IgD-negative memory B cell (primary cell): ENCODE measurements around the gene CDCP2. TPM values are rescaled to one million over a fixed set of nuclear protein-coding genes. Genes with fewer than 3 reads are reported as not detected.
A peak's percentile ranks its signal among the peaks of the same experiment; 100 is the strongest.
"Not testable (repeated sequence)": the region's sequence is repeated elsewhere in the genome, so short reads cannot be mapped to it uniquely, and the experiment has no call there.

ENCODE experiments used
- H3K27ac Mint-ChIP-seq, 3 donors: one replicate each; pipeline ENCODE4 v1.8.0; 2020 to 2022; ENCODE audit warnings: mild to moderate bottlenecking in 3 of 3, mixed read lengths in 3 of 3, moderate library complexity in 1 of 3
- H3K27me3 Mint-ChIP-seq: one replicate; pipeline ENCODE4 v1.8.0; 2021; ENCODE audit warnings: mixed read lengths
- H3K36me3 Mint-ChIP-seq: one replicate; pipeline ENCODE4 v1.8.0; 2020; ENCODE audit warnings: mild to moderate bottlenecking, mixed read lengths
- H3K4me1 Mint-ChIP-seq, 3 donors: one replicate each; pipeline ENCODE4 v1.8.0; 2020 to 2022; ENCODE audit warnings: mixed read lengths in 3 of 3, mild to moderate bottlenecking in 1 of 3
- H3K4me3 Mint-ChIP-seq, 4 donors: one replicate each; pipeline ENCODE4 v1.8.0; 2020 to 2022; ENCODE audit warnings: mild to moderate bottlenecking in 4 of 4, mixed read lengths in 4 of 4, moderate library complexity in 3 of 4
- H3K9me3 Mint-ChIP-seq, 3 donors: one replicate each; pipeline ENCODE4 v1.8.0; 2020 to 2021; ENCODE audit warnings: mixed read lengths in 3 of 3, mild to moderate bottlenecking in 1 of 3
- polyA plus RNA-seq: library from polyadenylated mRNA; unstranded; fragments of 300-500 nt; fragmentation: Illumina TruSeq; gene quantifications from one replicate; pipeline ENCODE4 v1.2.3, GENCODE V29; 2021

CDCP2 gene
- polyA plus RNA-seq, 1 donor from 2014 or later, result not detected

GRCh38 chr1:54173681-54174080 lies 20.9 kb upstream of the CDCP2 start:
- H3K9me3 Mint-ChIP-seq, result no peaks in the 10 kb centered on the region
- H3K4me3 Mint-ChIP-seq, result no peak overlapping the region
- peaks cover 10% of the 10 kb centered on the region for H3K36me3 Mint-ChIP-seq
- H3K27ac Mint-ChIP-seq, result no peak overlapping the region
- no peaks in the 10 kb centered on the region for H3K27me3 Mint-ChIP-seq
- no peaks in the 10 kb centered on the region for H3K4me1 Mint-ChIP-seq

- H3K4me3 Mint-ChIP-seq, result no peak overlapping the region
- no peak overlapping the region for H3K27ac Mint-ChIP-seq
Observed at GRCh38 chr1:54172614-54173599, 20.1 kb upstream of the CDCP2 start.

GRCh38 chr1:54171606-54172005 lies 18.8 kb upstream of the CDCP2 start:
- no peak overlapping the region for H3K27ac Mint-ChIP-seq

More at GRCh38 chr1:54172614-54173599, 20.1 kb upstream of the CDCP2 start:
- Mint-ChIP-seq H3K36me3 (peaks cover 10% of the 10 kb centered on the region), H3K9me3 (no peaks in the 10 kb centered on the region), H3K4me1 (no peaks in the 10 kb centered on the region), H3K27me3 (no peaks in the 10 kb centered on the region)

DNA sequence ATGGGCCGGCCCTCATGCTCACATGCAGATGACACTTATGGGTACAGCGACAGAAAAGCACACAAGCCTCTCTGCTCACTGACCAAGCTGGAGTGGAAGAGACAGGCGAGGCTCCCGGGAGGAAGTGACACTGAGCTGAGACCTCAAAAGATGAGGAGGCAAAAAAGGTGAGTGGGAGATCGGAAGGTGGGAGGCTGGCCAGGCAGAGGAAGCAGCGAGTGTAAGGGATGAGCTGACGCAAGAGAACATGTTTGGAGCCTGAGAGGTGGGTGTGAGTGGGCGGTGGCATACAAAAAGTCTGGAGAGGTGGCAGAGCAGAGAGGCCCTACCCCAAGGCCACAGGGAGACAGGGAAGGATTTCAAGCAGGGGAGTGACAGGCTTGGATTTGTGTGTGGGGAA lies 18.2 kb upstream of the CDCP2 start:
- H3K27ac Mint-ChIP-seq, result no peak overlapping the region
- peak overlapping the region in 1 of 4 donors; percentile 29 for H3K4me3 Mint-ChIP-seq
- H3K27me3 Mint-ChIP-seq, result no peaks in the 10 kb centered on the region
- H3K36me3 Mint-ChIP-seq, result peaks cover 10% of the 10 kb centered on the region
- no peaks in the 10 kb centered on the region for H3K4me1 Mint-ChIP-seq
- no peaks in the 10 kb centered on the region for H3K9me3 Mint-ChIP-seq

More at GRCh38 chr1:54171606-54172005, 18.8 kb upstream of the CDCP2 start:
- Mint-ChIP-seq H3K36me3 (peaks cover 10% of the 10 kb centered on the region), H3K4me3 (no peak overlapping the region), H3K9me3 (no peaks in the 10 kb centered on the region), H3K27me3 (no peaks in the 10 kb centered on the region), H3K4me1 (no peaks in the 10 kb centered on the region)

DNA sequence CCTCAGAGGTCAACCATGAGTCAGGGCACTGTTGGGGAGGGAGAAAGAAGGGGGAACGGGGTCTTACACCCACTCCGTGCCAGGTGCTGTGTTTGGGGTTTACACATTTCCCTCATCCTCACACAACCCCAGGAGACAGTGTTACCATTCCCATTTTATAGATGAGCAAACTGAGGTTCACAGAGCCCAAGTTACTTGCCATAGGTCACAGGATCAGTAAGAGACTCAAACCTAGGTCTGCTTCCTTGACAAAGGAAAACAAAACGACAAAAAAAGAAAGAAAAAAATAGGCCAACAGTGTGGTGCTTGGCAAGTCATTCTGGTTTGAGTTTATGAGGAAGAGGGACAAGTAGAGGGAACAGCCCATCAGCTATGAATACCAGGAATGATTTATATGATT lies 16.3 kb upstream of the CDCP2 start:
- Mint-ChIP-seq H3K9me3 (no peaks in the 10 kb centered on the region), H3K4me3 (no peak overlapping the region), H3K4me1 (no peaks in the 10 kb centered on the region), H3K27ac (no peak overlapping the region), H3K36me3 (peaks cover 7% of the 10 kb centered on the region), H3K27me3 (no peaks in the 10 kb centered on the region)

GRCh38 chr1:54168206-54168965 lies 15.6 kb upstream of the CDCP2 start:
- Mint-ChIP-seq H3K27me3 (no peaks in the 10 kb centered on the region), H3K36me3 (peaks cover 7% of the 10 kb centered on the region), H3K9me3 (no peaks in the 10 kb centered on the region), H3K4me1 (no peaks in the 10 kb centered on the region), H3K4me3 (no peak overlapping the region), H3K27ac (no peak overlapping the region)

- Mint-ChIP-seq H3K36me3 (peaks cover 7% of the 10 kb centered on the region), H3K27me3 (no peaks in the 10 kb centered on the region), H3K4me3 (no peak overlapping the region), H3K27ac (no peak overlapping the region), H3K4me1 (no peaks in the 10 kb centered on the region), H3K9me3 (no peaks in the 10 kb centered on the region)
Observed at GRCh38 chr1:54167422-54168139, 14.8 kb upstream of the CDCP2 start.

DNA sequence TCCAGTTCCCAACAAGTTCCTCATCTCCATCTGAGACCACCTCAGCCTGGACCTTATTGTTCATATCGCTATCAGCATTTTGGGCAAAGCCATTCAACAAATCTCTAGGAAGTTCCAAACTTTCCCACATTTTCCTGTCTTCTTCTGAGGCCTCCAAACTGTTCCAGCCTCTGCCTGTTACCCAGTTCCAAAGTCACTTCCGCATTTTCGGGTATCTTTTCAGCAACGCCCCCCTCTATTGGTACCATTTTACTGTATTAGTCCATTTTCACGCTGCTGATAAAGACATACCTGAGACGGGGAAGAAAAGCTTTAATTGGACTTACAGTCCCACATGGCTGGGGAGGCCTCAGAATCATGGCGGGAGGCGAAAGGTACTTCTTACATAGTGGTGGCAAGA lies 13.6 kb upstream of the CDCP2 start:
- H3K36me3 Mint-ChIP-seq, H3K27me3 Mint-ChIP-seq, H3K4me3 Mint-ChIP-seq, H3K9me3 Mint-ChIP-seq, H3K4me1 Mint-ChIP-seq, H3K27ac Mint-ChIP-seq: not testable (repeated sequence)

GRCh38 chr1:54165146-54165545 lies 12.3 kb upstream of the CDCP2 start:
- Mint-ChIP-seq H3K27ac (no peak overlapping the region), H3K4me1 (no peaks in the 10 kb centered on the region), H3K4me3 (no peak overlapping the region), H3K9me3 (no peaks in the 10 kb centered on the region), H3K36me3 (peaks cover 4% of the 10 kb centered on the region), H3K27me3 (no peaks in the 10 kb centered on the region)

DNA sequence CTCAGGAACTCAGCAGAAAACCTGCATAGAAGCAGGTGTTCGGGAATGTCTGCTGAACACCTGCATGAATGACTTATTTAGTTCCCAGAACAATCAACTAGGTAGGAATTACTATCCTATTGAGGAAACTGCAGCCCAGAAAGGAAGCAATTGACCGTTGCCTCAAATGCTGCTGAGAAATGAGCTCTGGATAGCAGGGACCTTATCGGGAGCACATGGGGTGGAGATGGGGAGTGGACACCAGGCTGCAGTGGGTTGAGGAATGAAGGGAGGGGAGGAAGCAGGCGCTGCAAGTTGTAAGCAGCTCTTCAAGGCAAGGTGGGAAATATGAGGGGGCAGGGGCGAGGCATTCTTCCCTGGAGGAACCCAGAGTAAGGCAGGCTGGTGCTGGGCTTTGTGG lies 10.8 kb upstream of the CDCP2 start:
- no peak overlapping the region for H3K27ac Mint-ChIP-seq
- no peak overlapping the region for H3K4me3 Mint-ChIP-seq
- no peaks in the 10 kb centered on the region for H3K9me3 Mint-ChIP-seq
- no peaks in the 10 kb centered on the region for H3K27me3 Mint-ChIP-seq
- H3K36me3 Mint-ChIP-seq, result peaks cover 4% of the 10 kb centered on the region
- no peaks in the 10 kb centered on the region for H3K4me1 Mint-ChIP-seq

DNA sequence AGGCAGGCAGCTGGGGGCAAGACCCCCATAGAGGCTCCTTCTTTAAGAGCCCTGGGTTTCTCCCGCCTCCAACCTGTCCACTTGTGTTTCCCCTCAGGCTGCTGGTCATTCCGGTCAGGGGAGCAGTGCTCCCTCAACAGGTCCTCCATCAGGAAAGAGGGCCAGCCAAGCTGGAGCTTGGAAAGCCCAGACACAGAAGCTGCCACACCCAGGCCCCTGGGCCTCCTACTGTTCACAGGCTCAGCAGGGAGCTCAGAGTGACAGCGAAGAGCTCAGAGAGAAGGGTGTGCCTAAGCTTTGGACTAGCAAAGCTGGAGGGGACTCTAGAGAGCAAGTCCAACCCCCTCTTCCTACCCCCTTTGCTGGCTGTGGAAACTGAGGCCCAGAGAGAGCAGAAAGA lies 10.3 kb upstream of the CDCP2 start:
- H3K9me3 Mint-ChIP-seq, result no peaks in the 10 kb centered on the region
- no peaks in the 10 kb centered on the region for H3K4me1 Mint-ChIP-seq
- H3K36me3 Mint-ChIP-seq, result peaks cover 2% of the 10 kb centered on the region
- H3K27me3 Mint-ChIP-seq, result no peaks in the 10 kb centered on the region
- no peak overlapping the region for H3K4me3 Mint-ChIP-seq
- no peak overlapping the region for H3K27ac Mint-ChIP-seq

DNA sequence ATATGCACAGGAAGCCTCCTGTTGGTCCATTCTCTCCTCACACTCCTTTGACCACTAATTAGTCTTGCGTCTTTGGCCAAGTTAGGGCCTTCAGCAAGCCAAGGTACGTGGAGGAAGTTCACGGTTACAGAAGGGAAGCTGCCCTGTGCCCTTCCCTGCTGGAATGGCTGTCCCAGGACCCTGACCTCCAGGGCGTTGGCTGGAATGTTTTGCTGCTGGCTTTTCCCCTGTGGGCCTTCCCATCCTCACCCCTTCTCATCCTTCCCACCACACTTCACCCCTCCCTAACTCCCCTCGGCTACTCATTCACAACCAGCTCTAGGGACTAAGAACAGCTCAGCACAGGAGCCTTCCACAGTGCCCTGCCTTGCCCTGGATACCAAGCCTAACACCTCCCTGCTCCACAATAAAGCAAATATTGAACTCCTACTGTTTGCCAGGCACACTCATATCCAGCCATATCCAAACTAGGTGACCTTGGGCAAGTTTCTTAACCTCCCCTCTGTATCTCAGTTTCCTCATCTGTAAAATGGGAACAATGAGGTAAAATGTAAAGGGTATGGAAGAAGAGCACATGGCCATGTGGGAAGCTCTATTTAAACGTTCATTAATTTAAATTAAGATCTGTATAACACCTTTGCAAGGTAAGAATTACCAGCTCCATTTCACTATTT lies 8.8 kb upstream of the CDCP2 start:
- H3K9me3 Mint-ChIP-seq, result no peaks in the 10 kb centered on the region
- H3K27me3 Mint-ChIP-seq, result no peaks in the 10 kb centered on the region
- no peaks in the 10 kb centered on the region for H3K4me1 Mint-ChIP-seq
- peak overlapping the region in 1 of 3 donors; percentile 6 for H3K27ac Mint-ChIP-seq
- H3K36me3 Mint-ChIP-seq, result peaks cover 2% of the 10 kb centered on the region
- no peak overlapping the region for H3K4me3 Mint-ChIP-seq

DNA sequence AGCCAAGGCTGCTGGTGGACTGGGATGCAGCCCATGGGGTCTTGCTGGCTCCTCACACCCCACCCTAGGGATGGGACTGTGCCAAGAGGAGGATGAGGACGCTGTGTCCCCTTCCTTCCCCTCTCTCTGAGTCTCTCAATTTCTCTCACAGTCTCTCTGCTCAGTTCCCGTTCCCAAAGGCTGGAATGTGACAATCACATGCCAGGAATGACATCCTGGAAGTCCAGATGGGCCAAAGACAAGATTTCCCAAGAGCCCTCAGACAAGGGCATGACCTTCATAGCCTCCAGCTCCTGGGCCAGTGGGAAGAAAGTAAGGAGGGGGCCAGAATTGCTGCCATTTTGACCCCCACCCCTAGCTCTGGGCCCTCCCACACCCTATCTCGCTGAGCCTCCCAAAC lies 7.6 kb upstream of the CDCP2 start:
- no peaks in the 10 kb centered on the region for H3K4me1 Mint-ChIP-seq
- no peak overlapping the region for H3K4me3 Mint-ChIP-seq
- H3K27me3 Mint-ChIP-seq, result no peaks in the 10 kb centered on the region
- H3K27ac Mint-ChIP-seq, result no peak overlapping the region
- H3K9me3 Mint-ChIP-seq, result no peaks in the 10 kb centered on the region
- peaks cover 2% of the 10 kb centered on the region for H3K36me3 Mint-ChIP-seq

DNA sequence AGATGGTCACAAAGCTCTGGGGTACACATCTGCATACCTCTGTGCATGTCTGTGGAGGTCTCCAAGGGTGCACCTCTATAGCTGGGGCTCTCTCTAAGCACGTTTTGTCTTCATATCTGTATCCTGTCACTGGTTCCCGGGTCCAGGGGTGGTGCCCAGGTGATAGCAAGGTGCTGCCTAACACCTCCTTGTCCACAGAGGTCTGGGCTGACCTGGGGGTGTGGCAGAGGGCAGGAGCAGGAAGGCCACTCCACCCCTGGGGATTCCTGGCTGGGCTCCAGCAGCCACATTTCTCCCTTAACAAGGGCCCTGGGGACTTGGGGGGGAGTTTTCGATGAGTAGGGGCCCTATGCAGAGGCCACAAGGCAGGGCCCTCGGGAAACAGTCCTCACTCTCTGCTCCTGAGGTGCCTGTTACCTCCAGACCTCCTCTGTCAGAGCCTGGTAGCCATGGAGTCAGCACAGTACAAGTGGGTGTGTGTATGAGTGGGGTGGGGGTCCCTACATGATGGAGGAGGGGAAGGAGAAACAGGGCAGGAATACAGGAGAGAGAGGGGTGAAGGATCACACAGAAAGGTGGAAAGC lies 7.0 kb upstream of the CDCP2 start:
- Mint-ChIP-seq H3K27me3 (no peaks in the 10 kb centered on the region), H3K4me1 (no peaks in the 10 kb centered on the region), H3K36me3 (peaks cover 2% of the 10 kb centered on the region), H3K4me3 (no peak overlapping the region), H3K27ac (no peak overlapping the region), H3K9me3 (no peaks in the 10 kb centered on the region)
